SK-N-SH (cell line): Measurements from ENCODE around the gene ZMAT5. TPM values are rescaled to one million over a fixed set of nuclear protein-coding genes. Genes with fewer than 3 reads are reported as not detected.

Experiments
- CTCF ChIA-PET: fragments of 300-600, 350-600 bp; formaldehyde crosslinking; extraction: SDS; loops from one replicate; lab custom pipeline; 2021; lab: Yijun Ruan, JAX
- POLR2A ChIA-PET: fragments of 350-600 bp; sonication (Branson Sonifier 250); formaldehyde crosslinking; extraction: SDS; loops from one replicate; lab custom pipeline; 2020; ENCODE audit warnings: antibody characterized with exemption, inconsistent platforms; lab: Yijun Ruan, JAX
- DNase-seq: peaks from one replicate; pipeline ENCODE4 v3.0.0; 2012
- H2AFZ ChIP-seq: fragments of 200-600 bp; sonication (generic); 2 replicates; pipeline ENCODE4 v1.8.1; 2016; ENCODE audit warnings: antibody characterized with exemption, mild to moderate bottlenecking, low read depth
- H3F3A ChIP-seq: fragments of 200-600 bp; sonication (generic); replicated peaks from 2 replicates; pipeline ENCODE3; 2016; ENCODE audit warnings: antibody characterized with exemption, mild to moderate bottlenecking; ENCODE audit not compliant: insufficient read depth
- H3K27ac ChIP-seq, 2 experiments: fragments of 200-500 bp in 1 of 2; fragments of 200-600 bp in 1 of 2; sonication (Bioruptor generic) in 1 of 2; sonication (generic), shearing (Covaris generic) in 1 of 2; 2 replicates each; pipeline versions ENCODE4 v1.5.1 to v1.6.1; 2014 to 2016; ENCODE audit warnings: low read depth in 2 of 2, inconsistent platforms in 1 of 2, low read length in 1 of 2, mild to moderate bottlenecking in 1 of 2, mixed read lengths in 1 of 2
- H3K27me3 ChIP-seq: fragments of 200-600 bp; sonication (generic), shearing (Covaris generic); 2 replicates; pipeline ENCODE4 v1.6.1; 2016; ENCODE audit warnings: mixed run types; ENCODE audit not compliant: insufficient read depth
- H3K36me3 ChIP-seq, 2 experiments: fragments of 200-500 bp in 1 of 2; fragments of 200-600 bp in 1 of 2; sonication (Bioruptor generic) in 1 of 2; sonication (generic) in 1 of 2; replicated peaks in 1 of 2; 2 replicates each; pipeline versions ENCODE3 to v1.5.1; 2014 to 2016; ENCODE audit warnings: low read length in 1 of 2, mild to moderate bottlenecking in 1 of 2; ENCODE audit not compliant: insufficient read depth in 2 of 2, control insufficient read depth in 1 of 2
- H3K4me1 ChIP-seq, 2 experiments: fragments of 200-500 bp in 1 of 2; fragments of 200-600 bp in 1 of 2; sonication (Bioruptor generic) in 1 of 2; sonication (generic), shearing (Covaris generic) in 1 of 2; 2 replicates each; pipeline versions ENCODE4 v1.5.1 to v1.6.1; 2014 to 2016; ENCODE audit warnings: low read depth in 1 of 2, low read length in 1 of 2, mixed run types in 1 of 2; ENCODE audit not compliant: insufficient read depth in 2 of 2, control insufficient read depth in 1 of 2
- H3K4me2 ChIP-seq: fragments of 200-600 bp; sonication (generic), shearing (Covaris generic); 2 replicates; pipeline ENCODE4 v1.6.1; 2017; ENCODE audit warnings: mixed run types
- H3K4me3 ChIP-seq, 2 experiments: fragments of 200-500 bp in 1 of 2; fragments of 200-600 bp in 1 of 2; sonication (Bioruptor generic) in 1 of 2; sonication (generic), shearing (Covaris generic) in 1 of 2; 2 replicates each; pipeline versions ENCODE4 v1.5.1 to v1.8.1; 2014 to 2016; ENCODE audit warnings: low read depth in 2 of 2, inconsistent platforms in 1 of 2, low read length in 1 of 2, mild to moderate bottlenecking in 1 of 2, mixed read lengths in 1 of 2, moderate library complexity in 1 of 2
- H3K79me2 ChIP-seq: fragments of 200-600 bp; sonication (generic); 2 replicates; pipeline ENCODE4 v1.8.1; 2017; ENCODE audit warnings: mild to moderate bottlenecking; ENCODE audit not compliant: insufficient read depth
- H3K9ac ChIP-seq: fragments of 200-600 bp; sonication (generic); 2 replicates; pipeline ENCODE4 v1.6.1; 2017; ENCODE audit warnings: mixed run types
- H3K9me2 ChIP-seq: fragments of 200-600 bp; sonication (generic); 2 replicates; pipeline ENCODE4 v1.6.1; 2017; ENCODE audit warnings: mixed run types
- H3K9me3 ChIP-seq: fragments of 200-600 bp; sonication (generic); 2 replicates; pipeline ENCODE4 v1.6.1; 2017; ENCODE audit warnings: mixed run types, mild to moderate bottlenecking, moderate library complexity
- H4K20me1 ChIP-seq: fragments of 200-600 bp; sonication (generic); 2 replicates; pipeline ENCODE4 v1.6.1; 2017; ENCODE audit warnings: mild to moderate bottlenecking, mixed run types; ENCODE audit not compliant: insufficient read depth
- CHD2 ChIP-seq: fragments of 150-350 bp; IDR thresholded peaks from 2 replicates; pipeline ENCODE4 v1.6.1; 2018; ENCODE audit warnings: low read length; ENCODE audit not compliant: partially characterized antibody
- CTCF ChIP-seq: fragments of 200-600 bp; sonication (generic); IDR thresholded peaks from 2 replicates; pipeline ENCODE4 v1.6.1; 2017; ENCODE audit warnings: antibody characterized with exemption, mild to moderate bottlenecking, moderate library complexity
- ELF1 ChIP-seq: IDR thresholded peaks from 2 replicates; pipeline ENCODE4 v1.4.0; 2012
- EP300 ChIP-seq, 2 experiments: IDR thresholded peaks; 2 replicates each; pipeline versions ENCODE4 v1.4.0 to v1.6.1; 2012; ENCODE audit warnings: borderline replicate concordance in 1 of 2, low read depth in 1 of 2, low read length in 1 of 2
- GABPA ChIP-seq: IDR thresholded peaks from 2 replicates; pipeline ENCODE4 v1.4.0; 2012; ENCODE audit warnings: low read depth, mild to moderate bottlenecking
- JUND ChIP-seq: IDR thresholded peaks from 2 replicates; pipeline ENCODE4 v1.4.0; 2012
- MXI1 ChIP-seq: IDR thresholded peaks from 2 replicates; pipeline ENCODE4 v1.6.1; 2012; ENCODE audit warnings: mild to moderate bottlenecking, low read depth, low read length, improper control_type of control experiment
- NFIC ChIP-seq: IDR thresholded peaks from 2 replicates; pipeline ENCODE4 v1.4.0; 2012; ENCODE audit warnings: borderline replicate concordance
- NRF1 ChIP-seq: IDR thresholded peaks from 2 replicates; pipeline ENCODE4 v1.6.1; 2012; ENCODE audit warnings: low read depth, mild to moderate bottlenecking, low read length
- RCOR1 ChIP-seq: fragments of 150-350 bp; IDR thresholded peaks from 2 replicates; pipeline ENCODE4 v1.6.1; 2017; ENCODE audit warnings: antibody characterized with exemption, low read length
- REST ChIP-seq: IDR thresholded peaks from 2 replicates; pipeline ENCODE4 v1.6.1; 2012; ENCODE audit warnings: mild to moderate bottlenecking, low read depth, low read length, moderate library complexity
- TCF12 ChIP-seq: IDR thresholded peaks from 2 replicates; pipeline ENCODE4 v1.4.0; 2012
- TEAD4 ChIP-seq: IDR thresholded peaks from 2 replicates; pipeline ENCODE4 v1.4.0; 2012; ENCODE audit warnings: mild to moderate bottlenecking, borderline replicate concordance; ENCODE audit not compliant: insufficient read depth
- USF1 ChIP-seq: IDR thresholded peaks from 2 replicates; pipeline ENCODE4 v1.4.0; 2012; ENCODE audit warnings: low read depth, borderline replicate concordance
- YY1 ChIP-seq: IDR thresholded peaks from 2 replicates; pipeline ENCODE4 v1.4.0; 2012; ENCODE audit warnings: low read depth, mild to moderate bottlenecking
- WGBS: methylation state at CpG from one replicate; pipeline ENCODE4 v1.1.6; 2017; ENCODE audit warnings: low lambda C conversion rate; 5-methylcytosine and 5-hydroxymethylcytosine counted together
- polyA plus RNA-seq, 3 experiments: library from polyadenylated mRNA; depleted of rRNA; stranded (reverse); fragments of >200 nt; gene quantifications; 2 replicates each; pipeline ENCODE4 v1.2.3, GENCODE V29; 2012
- TF ChIP-seq, protein P1 (sequence below): fragments of 150-350 bp; IDR thresholded peaks from 2 replicates; pipeline ENCODE4 v1.6.1; 2016; ENCODE audit warnings: mild to moderate bottlenecking, low read depth, low read length
- TF ChIP-seq, protein P2 (sequence below): IDR thresholded peaks from 2 replicates; pipeline ENCODE4 v1.4.0; 2012; ENCODE audit warnings: low read depth, borderline replicate concordance
- TF ChIP-seq, protein P3 (sequence below): IDR thresholded peaks from 2 replicates; pipeline ENCODE4; 2012

ZMAT5 gene
- polyA plus RNA-seq, 1 of the 3 experiments (the other 2 are of a cell fraction), result 35.0 TPM

DNA sequence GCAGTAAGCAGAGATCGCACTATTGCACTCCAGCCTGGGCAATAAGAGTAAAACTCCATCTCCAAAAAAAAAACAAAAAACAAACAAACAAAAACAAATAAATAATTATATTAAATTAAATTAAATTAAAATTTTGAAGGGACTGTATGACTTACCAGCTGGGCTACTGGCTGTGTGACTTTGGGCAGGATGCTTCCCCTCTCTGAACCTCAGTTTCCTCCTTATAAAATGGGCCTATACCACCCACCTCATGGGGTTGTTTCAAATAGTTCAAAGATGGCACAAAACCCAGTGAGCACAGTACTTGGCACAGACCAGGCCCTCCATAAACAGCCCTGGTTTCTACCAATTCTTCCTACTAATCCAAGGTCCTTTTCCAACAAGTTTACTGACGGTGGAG lies 36.4 kb upstream of the ZMAT5 start:
- no peak overlapping the region for H2AFZ ChIP-seq
- H3K4me3 ChIP-seq, result no peak overlapping the region
- no peak for DNase-seq
- H3K4me2 ChIP-seq, result no peak overlapping the region
- no peak overlapping the region for H3K9ac ChIP-seq
- H3K9me2 ChIP-seq, result no peaks in the 10 kb centered on the region
- H3K27me3 ChIP-seq, result no peaks in the 10 kb centered on the region
- peaks cover 13 to 18% of the 10 kb centered on the region in 2 experiments for H3K4me1 ChIP-seq
- POLR2A ChIA-PET, result no interaction called here
- CTCF ChIA-PET, result interaction anchor here (0.9 to 1.9 kb wide), 2 partner anchors 202 to 285 kb away, joined by 3 to 6 read pairs; no protein-coding TSS in a partner anchor
- H4K20me1 ChIP-seq, result no peaks in the 10 kb centered on the region
- WGBS, result 95% methylated on average over 2 of the region's 2 CpGs
- H3F3A ChIP-seq, result no peaks in the 10 kb centered on the region
- TF ChIP-seq JUND, result no peak
- no peak for TF ChIP-seq RCOR1
- TF ChIP-seq USF1, result no peak
- TF ChIP-seq GABPA, result no peak
- TF ChIP-seq, all 33 proteins: peak for 0
- Histone ChIP-seq H3K36me3 (peaks cover 28 to 73% of the 10 kb centered on the region in 2 experiments), H3K27ac (no peak overlapping the region), H3K79me2 (peaks cover 8% of the 10 kb centered on the region; the same call in 1 of the 2 replicates), H3K9me3 (no peaks in the 10 kb centered on the region)

GRCh38 chr22:29801796-29802195 lies 35.0 kb upstream of the ZMAT5 start:
- Histone ChIP-seq H3K9me2 (no peaks in the 10 kb centered on the region), H3K79me2 (peaks cover 14% of the 10 kb centered on the region; the same call in 1 of the 2 replicates), H3K9me3 (no peaks in the 10 kb centered on the region), H3K27ac (no peak overlapping the region; a peak in 1 of 4 replicates), H2AFZ (no peak overlapping the region), H3K4me3 (no peak overlapping the region), H3F3A (no peaks in the 10 kb centered on the region), H3K4me1 (peaks cover 17 to 24% of the 10 kb centered on the region in 2 experiments), H3K27me3 (no peaks in the 10 kb centered on the region), H3K9ac (no peak overlapping the region), H4K20me1 (no peaks in the 10 kb centered on the region), H3K4me2 (no peak overlapping the region), H3K36me3 (peaks cover 29 to 68% of the 10 kb centered on the region in 2 experiments)
- WGBS, result 97% methylated on average over 5 of the region's 8 CpGs
- ChIA-PET CTCF (interaction anchor here (1.0 to 1.2 kb wide), 2 partner anchors 112 to 177 kb away, joined by 3 read pairs; no protein-coding TSS in a partner anchor), POLR2A (no interaction called here)
- DNase-seq, result no peak
- TF ChIP-seq CHD2 (no peak), CTCF (no peak), YY1 (no peak), EP300 (IDR thresholded peaks at IDR 0.05; ENCODE audit: borderline replicate concordance in 1 of 2, low read depth in 1 of 2, low read length in 1 of 2) (no peak), TCF12 (no peak), NFIC (no peak), RCOR1 (no peak), MXI1 (no peak), TEAD4 (no peak), ELF1 (no peak), REST (no peak), NRF1 (no peak)
- TF ChIP-seq, protein P1, sequence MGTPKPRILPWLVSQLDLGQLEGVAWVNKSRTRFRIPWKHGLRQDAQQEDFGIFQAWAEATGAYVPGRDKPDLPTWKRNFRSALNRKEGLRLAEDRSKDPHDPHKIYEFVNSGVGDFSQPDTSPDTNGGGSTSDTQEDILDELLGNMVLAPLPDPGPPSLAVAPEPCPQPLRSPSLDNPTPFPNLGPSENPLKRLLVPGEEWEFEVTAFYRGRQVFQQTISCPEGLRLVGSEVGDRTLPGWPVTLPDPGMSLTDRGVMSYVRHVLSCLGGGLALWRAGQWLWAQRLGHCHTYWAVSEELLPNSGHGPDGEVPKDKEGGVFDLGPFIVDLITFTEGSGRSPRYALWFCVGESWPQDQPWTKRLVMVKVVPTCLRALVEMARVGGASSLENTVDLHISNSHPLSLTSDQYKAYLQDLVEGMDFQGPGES, result no peak
- TF ChIP-seq, protein P2, sequence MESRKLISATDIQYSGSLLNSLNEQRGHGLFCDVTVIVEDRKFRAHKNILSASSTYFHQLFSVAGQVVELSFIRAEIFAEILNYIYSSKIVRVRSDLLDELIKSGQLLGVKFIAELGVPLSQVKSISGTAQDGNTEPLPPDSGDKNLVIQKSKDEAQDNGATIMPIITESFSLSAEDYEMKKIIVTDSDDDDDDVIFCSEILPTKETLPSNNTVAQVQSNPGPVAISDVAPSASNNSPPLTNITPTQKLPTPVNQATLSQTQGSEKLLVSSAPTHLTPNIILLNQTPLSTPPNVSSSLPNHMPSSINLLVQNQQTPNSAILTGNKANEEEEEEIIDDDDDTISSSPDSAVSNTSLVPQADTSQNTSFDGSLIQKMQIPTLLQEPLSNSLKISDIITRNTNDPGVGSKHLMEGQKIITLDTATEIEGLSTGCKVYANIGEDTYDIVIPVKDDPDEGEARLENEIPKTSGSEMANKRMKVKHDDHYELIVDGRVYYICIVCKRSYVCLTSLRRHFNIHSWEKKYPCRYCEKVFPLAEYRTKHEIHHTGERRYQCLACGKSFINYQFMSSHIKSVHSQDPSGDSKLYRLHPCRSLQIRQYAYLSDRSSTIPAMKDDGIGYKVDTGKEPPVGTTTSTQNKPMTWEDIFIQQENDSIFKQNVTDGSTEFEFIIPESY, result no peak
- TF ChIP-seq, protein P3, sequence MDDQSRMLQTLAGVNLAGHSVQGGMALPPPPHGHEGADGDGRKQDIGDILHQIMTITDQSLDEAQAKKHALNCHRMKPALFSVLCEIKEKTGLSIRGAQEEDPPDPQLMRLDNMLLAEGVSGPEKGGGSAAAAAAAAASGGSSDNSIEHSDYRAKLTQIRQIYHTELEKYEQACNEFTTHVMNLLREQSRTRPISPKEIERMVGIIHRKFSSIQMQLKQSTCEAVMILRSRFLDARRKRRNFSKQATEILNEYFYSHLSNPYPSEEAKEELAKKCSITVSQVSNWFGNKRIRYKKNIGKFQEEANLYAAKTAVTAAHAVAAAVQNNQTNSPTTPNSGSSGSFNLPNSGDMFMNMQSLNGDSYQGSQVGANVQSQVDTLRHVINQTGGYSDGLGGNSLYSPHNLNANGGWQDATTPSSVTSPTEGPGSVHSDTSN, result no peak
